Hippocampal formation (tissue), 2 donors: Measurements from ENCODE around the gene WAPL.
"Not testable (repeated sequence)": the region's sequence is repeated elsewhere in the genome, so short reads cannot be mapped to it uniquely, and the experiment has no call there.

ENCODE experiments used
- DNase-seq, 2 donors: peaks; one replicate each; lab custom pipeline; 2025; lab: John Stamatoyannopoulos, UW

WAPL gene

DNA sequence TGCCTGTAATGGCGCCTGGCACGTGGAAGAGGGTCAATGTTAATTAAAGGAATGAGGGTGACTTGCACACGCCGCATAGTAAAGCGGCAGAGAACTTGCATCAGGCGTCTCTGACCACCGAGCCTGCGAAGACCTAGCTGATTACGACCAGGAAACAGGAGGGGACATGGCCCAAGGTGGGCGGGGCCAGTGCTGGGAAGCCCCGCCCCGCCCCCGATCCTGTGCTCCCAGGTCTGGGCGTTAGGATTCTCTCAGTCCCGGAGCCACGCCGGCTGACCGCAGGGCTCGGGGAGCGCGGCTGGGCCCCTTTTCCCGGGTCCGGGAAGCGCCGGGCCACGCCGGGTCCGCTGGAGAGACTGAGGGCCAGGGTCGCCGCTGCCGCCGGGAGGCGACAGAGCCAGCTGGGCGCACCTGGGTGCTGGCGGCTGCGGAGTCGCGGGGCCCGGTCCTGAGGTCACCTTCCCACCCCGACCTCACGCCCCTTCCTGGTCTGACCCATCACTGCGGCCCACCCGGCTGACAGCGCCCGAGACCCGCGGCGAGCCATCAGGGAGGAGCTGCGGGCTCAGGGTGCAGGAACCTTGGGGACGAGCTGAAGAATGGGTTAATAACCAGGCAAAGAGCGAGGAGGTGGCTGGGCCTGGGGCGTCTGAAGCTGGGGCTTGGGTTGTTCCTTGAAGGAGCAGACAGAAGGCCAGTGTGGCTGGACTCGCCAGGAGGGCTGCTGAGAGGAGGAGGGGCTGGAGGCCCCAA is 132.0 kb downstream of the WAPL start:
- DNase-seq: no peak

DNA sequence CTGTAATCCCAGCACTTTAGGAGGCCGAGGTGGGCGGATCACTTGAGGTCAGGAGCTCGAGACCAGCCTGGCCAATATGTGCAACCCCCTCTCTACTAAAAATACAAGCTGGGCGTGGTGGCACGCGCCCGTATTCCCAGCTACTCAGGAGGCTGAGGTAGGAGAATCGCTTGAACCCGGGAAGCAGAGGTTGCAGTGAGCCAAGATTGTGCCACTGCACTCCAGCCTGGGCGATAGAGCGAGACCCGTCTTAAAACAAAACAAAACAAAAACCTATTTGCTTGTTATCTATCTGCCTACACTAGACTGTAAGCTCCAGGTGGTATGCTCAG is 132.5 kb downstream of the WAPL start:
- not testable (repeated sequence) for DNase-seq

DNA sequence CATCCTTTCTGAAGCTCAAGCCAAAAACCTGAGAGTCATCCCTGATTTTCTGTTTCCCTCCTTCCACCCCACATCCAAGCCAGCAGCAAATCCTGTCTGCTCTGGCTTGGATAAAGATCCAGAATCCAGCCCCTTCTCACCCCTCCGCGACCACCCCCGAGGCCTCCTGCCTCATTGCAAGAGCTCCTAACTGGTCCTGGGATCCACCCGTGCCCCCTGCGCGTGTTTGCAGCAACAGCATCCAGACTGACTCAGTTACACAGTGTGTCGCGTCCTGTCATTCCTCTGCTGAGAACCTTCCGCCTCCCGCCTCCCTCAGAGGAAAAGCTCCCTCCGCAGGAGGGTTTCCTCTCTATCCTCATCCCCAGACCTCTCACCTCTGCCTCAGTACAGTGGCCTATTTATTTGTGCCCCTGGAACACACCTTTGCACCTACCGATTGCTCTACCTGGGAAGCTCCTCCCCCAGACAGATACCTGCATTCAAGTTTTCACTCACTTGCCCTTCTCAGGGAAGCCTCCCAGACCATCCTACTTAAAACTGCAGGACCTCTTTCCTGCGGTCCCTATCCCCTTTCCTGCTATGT is 133.4 kb downstream of the WAPL start:
- no peak for DNase-seq

DNA sequence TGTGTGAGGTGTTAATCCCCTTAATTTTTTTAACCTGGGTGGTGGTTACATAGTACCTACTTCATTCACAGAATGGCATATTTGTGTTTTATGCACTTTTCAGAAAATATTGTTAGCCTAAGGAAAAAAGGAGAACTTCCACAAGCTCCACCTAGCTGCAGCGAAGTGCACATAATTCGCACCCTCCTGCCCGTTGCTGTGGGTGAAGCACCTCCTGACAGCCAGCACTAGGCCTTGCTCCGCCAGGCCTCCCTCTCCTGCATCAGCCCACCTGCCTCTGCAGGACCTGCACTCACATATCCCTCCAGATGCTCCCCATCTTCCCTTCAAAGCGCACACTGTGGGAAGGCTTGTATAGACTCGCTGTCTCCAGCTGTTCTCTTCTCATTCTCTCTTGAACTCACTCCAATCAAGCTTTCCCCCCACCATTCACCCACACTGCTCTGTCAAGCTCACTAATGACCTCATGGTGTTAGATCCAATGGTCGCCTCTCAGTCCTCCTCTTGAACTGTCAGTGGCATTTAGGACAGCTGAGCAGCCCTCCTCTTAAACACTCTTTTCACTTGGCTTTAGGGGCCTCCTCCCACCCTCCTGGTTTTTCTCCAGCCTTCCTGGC is 134.3 kb downstream of the WAPL start:
- no peak for DNase-seq

DNA sequence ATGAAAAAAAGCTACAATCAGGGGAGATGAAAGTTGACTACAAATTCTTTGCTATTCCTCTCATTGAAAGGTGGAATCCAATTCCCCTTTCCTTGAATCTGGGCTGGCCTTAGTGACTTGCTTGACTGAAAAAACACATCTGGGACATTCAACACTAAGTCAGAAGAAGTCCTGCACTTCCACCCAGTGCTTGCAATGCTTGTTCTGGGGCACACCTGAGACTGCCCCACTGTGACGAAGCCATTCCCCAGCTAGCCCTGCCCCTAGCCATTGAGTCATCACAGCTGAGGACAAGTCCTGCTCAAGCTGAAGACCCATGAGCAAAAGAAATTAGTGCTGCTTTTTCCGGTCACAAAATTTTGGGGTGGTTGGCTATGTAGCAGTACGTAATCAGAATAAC is 135.8 kb downstream of the WAPL start:
- no peak for DNase-seq
